Measurements from ENCODE around the gene TBC1D3I. TPM values are rescaled to one million over a fixed set of nuclear protein-coding genes. Genes with fewer than 3 reads are reported as not detected.
"Not testable (repeated sequence)": the region's sequence is repeated elsewhere in the genome, so short reads cannot be mapped to it uniquely, and the experiment has no call there.

The TBC1D3I gene
- polyA plus RNA-seq, 1 donor: 0.37 TPM

GRCh38 chr17:36206486-36206821 is 57.9 kb downstream of the TBC1D3I start:
- not testable (repeated sequence) for H3K27ac ChIP-seq (ENCODE audit: low read length); H3K9me3 ChIP-seq (ENCODE audit: control insufficient read depth, low read depth, low read length); H3K27me3 ChIP-seq (ENCODE audit: control insufficient read depth, insufficient read depth, low read length); H3K4me1 ChIP-seq (ENCODE audit: control insufficient read depth, insufficient read depth, low read length); DNase-seq; H3K36me3 ChIP-seq (ENCODE audit: control insufficient read depth, insufficient read depth, low read length); H3K4me3 ChIP-seq (ENCODE audit: low read length)
- 60% methylated on average over 1 of the region's 1 CpG for WGBS (ENCODE audit: insufficient coverage, low lambda C conversion rate)

GRCh38 chr17:36205637-36206485 is 58.5 kb downstream of the TBC1D3I start:
- no peak overlapping the region for H3K4me3 ChIP-seq (ENCODE audit: low read length)
- no peaks in the 10 kb centered on the region for H3K27me3 ChIP-seq (ENCODE audit: control insufficient read depth, insufficient read depth, low read length)
- WGBS (ENCODE audit: insufficient coverage, low lambda C conversion rate): 82% methylated on average over 3 of the region's 4 CpGs
- DNase-seq: no peak
- H3K9me3 ChIP-seq (ENCODE audit: control insufficient read depth, low read depth, low read length): no peaks in the 10 kb centered on the region
- H3K4me1 ChIP-seq (ENCODE audit: control insufficient read depth, insufficient read depth, low read length): no peaks in the 10 kb centered on the region
- H3K27ac ChIP-seq (ENCODE audit: low read length): no peak overlapping the region
- H3K36me3 ChIP-seq (ENCODE audit: control insufficient read depth, insufficient read depth, low read length): no peaks in the 10 kb centered on the region

- no peaks in the 10 kb centered on the region for H3K9me3 ChIP-seq (ENCODE audit: control insufficient read depth, low read depth, low read length)
- H3K4me3 ChIP-seq (ENCODE audit: low read length): no peak overlapping the region
- 33% methylated on average over 4 of the region's 7 CpGs for WGBS (ENCODE audit: insufficient coverage, low lambda C conversion rate)
- H3K27ac ChIP-seq (ENCODE audit: low read length): no peak overlapping the region
- no peak for DNase-seq
- no peaks in the 10 kb centered on the region for H3K4me1 ChIP-seq (ENCODE audit: control insufficient read depth, insufficient read depth, low read length)
- no peaks in the 10 kb centered on the region for H3K36me3 ChIP-seq (ENCODE audit: control insufficient read depth, insufficient read depth, low read length)
- no peaks in the 10 kb centered on the region for H3K27me3 ChIP-seq (ENCODE audit: control insufficient read depth, insufficient read depth, low read length)
Measured at GRCh38 chr17:36204724-36205500, 59.5 kb downstream of the TBC1D3I start.

Other genes with a start within 250 kb of the TBC1D3I start
- gene CCL23, start 246.6 kb downstream of the TBC1D3I start, polyA plus RNA-seq: 1.2 TPM
- 0.28 TPM for gene CCL18, start 200.3 kb downstream of the TBC1D3I start, polyA plus RNA-seq
- 11.7 TPM for gene CCL3, start 174.4 kb downstream of the TBC1D3I start, polyA plus RNA-seq
- 6.9 TPM for gene CCL4, start 160.7 kb downstream of the TBC1D3I start, polyA plus RNA-seq
- gene TBC1D3B, start 87.9 kb downstream of the TBC1D3I start, polyA plus RNA-seq: 7.1 TPM
- 5.1 TPM for gene CCL3L1, start 67.8 kb downstream of the TBC1D3I start, polyA plus RNA-seq
- 6.9 TPM for gene CCL4L2, start 53.5 kb downstream of the TBC1D3I start, polyA plus RNA-seq
- not detected for gene TBC1D3G, start 59.3 kb upstream of the TBC1D3I start, polyA plus RNA-seq
- not detected for gene TBC1D3H, start 123.9 kb upstream of the TBC1D3I start, polyA plus RNA-seq
- 50.7 TPM for gene ZNHIT3, start 222.1 kb upstream of the TBC1D3I start, polyA plus RNA-seq